ENCODE results near the gene APP. TPM values are rescaled to one million over a fixed set of nuclear protein-coding genes. Genes with fewer than 3 reads are reported as not detected.
A peak's percentile ranks its signal among the peaks of the same experiment; 100 is the strongest.

The APP gene
- total and polyA plus RNA-seq, 7 donors = 37.7 to 118 (median 56.6) TPM

DNA sequence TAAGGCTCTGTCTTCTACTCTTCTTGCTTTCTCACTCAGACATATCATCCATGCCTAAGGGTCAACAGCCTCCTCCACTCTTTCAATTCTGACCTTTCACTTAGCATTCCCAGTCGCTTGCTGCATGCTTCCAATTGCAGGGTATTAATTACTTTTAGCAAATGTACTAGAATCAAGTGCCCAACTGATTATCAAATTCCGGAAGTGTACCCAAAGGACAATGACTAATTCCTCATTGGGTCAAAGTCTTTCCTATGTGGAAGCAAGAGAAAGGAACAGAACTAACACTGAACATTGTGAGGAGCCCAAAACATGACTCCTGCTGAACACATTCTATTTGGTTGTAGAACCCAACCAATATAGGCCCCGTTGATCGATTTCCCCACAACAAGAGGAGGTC lies 101.8 kb downstream of the APP start:
- ATAC-seq (no peak), DNase-seq (no peak)
- TF ChIP-seq, protein P1, sequence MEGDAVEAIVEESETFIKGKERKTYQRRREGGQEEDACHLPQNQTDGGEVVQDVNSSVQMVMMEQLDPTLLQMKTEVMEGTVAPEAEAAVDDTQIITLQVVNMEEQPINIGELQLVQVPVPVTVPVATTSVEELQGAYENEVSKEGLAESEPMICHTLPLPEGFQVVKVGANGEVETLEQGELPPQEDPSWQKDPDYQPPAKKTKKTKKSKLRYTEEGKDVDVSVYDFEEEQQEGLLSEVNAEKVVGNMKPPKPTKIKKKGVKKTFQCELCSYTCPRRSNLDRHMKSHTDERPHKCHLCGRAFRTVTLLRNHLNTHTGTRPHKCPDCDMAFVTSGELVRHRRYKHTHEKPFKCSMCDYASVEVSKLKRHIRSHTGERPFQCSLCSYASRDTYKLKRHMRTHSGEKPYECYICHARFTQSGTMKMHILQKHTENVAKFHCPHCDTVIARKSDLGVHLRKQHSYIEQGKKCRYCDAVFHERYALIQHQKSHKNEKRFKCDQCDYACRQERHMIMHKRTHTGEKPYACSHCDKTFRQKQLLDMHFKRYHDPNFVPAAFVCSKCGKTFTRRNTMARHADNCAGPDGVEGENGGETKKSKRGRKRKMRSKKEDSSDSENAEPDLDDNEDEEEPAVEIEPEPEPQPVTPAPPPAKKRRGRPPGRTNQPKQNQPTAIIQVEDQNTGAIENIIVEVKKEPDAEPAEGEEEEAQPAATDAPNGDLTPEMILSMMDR (IDR thresholded peaks at IDR 0.05) = no peak
- Histone ChIP-seq H3K27ac (no peak overlapping the region), H3K4me3 (no peak overlapping the region), H3K36me3 (ENCODE audit: insufficient read depth in 1 of 2, low read depth in 1 of 2) (no peaks in the 10 kb centered on the region), H3K9me3 (no peaks in the 10 kb centered on the region), H3K27me3 (ENCODE audit: insufficient read depth in 3 of 3, low read length in 2 of 3) (no peaks in the 10 kb centered on the region), H3K4me1 (no peaks in the 10 kb centered on the region)
- 63 to 94% (median 88%) methylated on average over 4 of the region's 4 CpGs for WGBS, 3 donors
- intact Hi-C loops (cut with DNase I) = no loop called here

- H3K27me3 ChIP-seq (ENCODE audit: insufficient read depth in 3 of 3, low read length in 2 of 3) = no peaks in the 10 kb centered on the region
- intact Hi-C loops (cut with DNase I) = no loop called here
- TF ChIP-seq, protein P1 (IDR thresholded peaks at IDR 0.05) = no peak
- DNase-seq (no peak), ATAC-seq (no peak)
- no peak overlapping the region for H3K27ac ChIP-seq
- no peaks in the 10 kb centered on the region for H3K4me1 ChIP-seq
- H3K4me3 ChIP-seq = no peak overlapping the region
- WGBS, 3 donors = 48 to 75% (median 61%) methylated on average over 12 of the region's 12 CpGs
- H3K36me3 ChIP-seq (ENCODE audit: insufficient read depth in 1 of 2, low read depth in 1 of 2) = no peaks in the 10 kb centered on the region
- H3K9me3 ChIP-seq = no peaks in the 10 kb centered on the region
Measured at GRCh38 chr21:26067836-26068594, 102.6 kb downstream of the APP start.

DNA sequence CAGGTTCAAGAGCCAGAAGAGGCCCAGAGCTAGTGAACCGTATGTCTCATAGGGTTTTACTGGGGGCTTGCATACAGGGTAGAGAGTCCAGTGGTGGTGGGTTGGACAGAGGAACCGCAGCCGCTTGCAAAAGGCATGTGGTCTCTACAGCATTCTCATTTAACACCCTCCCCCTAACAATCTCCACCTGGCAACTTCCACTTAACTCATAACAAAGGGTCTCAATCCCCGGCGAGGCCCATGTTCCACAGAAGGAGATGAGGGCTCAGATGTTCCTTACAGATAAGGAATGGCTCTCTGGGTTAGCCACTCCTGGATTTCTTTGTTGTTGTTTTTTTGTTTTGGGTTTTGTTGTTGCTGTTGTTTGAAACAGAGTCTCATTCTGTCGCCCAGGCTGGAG lies 106.1 kb downstream of the APP start:
- intact Hi-C loops (cut with DNase I) = no loop called here
- WGBS, 3 donors = 81 to 91% (median 84%) methylated on average over 6 of the region's 6 CpGs
- no peak for ATAC-seq

DNA sequence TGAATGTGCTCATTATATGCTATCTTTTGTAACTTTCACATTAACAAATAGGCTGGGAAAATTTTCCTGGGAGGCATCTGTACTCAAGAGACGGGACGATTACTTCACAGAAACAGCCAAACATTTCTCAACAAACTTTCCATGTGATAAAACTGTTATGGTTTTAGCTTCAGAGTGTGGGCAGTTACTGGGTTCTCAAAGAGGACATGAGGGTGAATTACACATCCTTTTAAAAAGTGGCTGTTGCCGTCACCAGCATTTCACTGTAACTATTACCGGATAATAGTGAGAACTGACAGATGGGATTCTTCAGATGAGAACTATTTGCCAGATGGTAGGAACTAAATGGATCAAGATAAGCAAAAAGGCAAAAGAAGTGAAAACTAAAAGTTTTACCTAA lies 109.1 kb downstream of the APP start:
- no peak overlapping the region for H3K27ac ChIP-seq
- no peaks in the 10 kb centered on the region for H3K9me3 ChIP-seq
- no peaks in the 10 kb centered on the region for H3K27me3 ChIP-seq (ENCODE audit: insufficient read depth in 3 of 3, low read length in 2 of 3)
- no peak overlapping the region for H3K4me3 ChIP-seq
- DNase-seq (no peak), ATAC-seq (peak in 3 of 4 donors; percentile 41 to 53 (median 51))
- H3K4me1 ChIP-seq = no peaks in the 10 kb centered on the region
- TF ChIP-seq, protein P1 (IDR thresholded peaks at IDR 0.05) = no peak
- no peaks in the 10 kb centered on the region for H3K36me3 ChIP-seq (ENCODE audit: insufficient read depth in 1 of 2, low read depth in 1 of 2)
- intact Hi-C loops (cut with DNase I) = no loop called here
- 56 to 68% (median 57%) methylated on average over 4 of the region's 4 CpGs for WGBS, 3 donors

More for the DNA sequence above, 106.1 kb downstream of the APP start:
- Histone ChIP-seq H3K4me1 (no peaks in the 10 kb centered on the region), H3K27ac (no peak overlapping the region), H3K27me3 (ENCODE audit: insufficient read depth in 3 of 3, low read length in 2 of 3) (no peaks in the 10 kb centered on the region), H3K4me3 (no peak overlapping the region), H3K9me3 (no peaks in the 10 kb centered on the region), H3K36me3 (ENCODE audit: insufficient read depth in 1 of 2, low read depth in 1 of 2) (no peaks in the 10 kb centered on the region)
- TF ChIP-seq, protein P1 (IDR thresholded peaks at IDR 0.05) = no peak
- no peak for DNase-seq

All from psoas muscle (tissue), 8 donors.